VCaP (cell line): ENCODE measurements around the gene NAB1.
A peak's percentile ranks its signal among the peaks of the same experiment; 100 is the strongest.

Experiments
- H3K27ac ChIP-seq: fragments of 450-650 bp; 2 replicates; pipeline ENCODE4 v1.5.1; 2017
- CTCF ChIP-seq: fragments of 450-650 bp; conservative IDR thresholded peaks from 2 replicates; pipeline ENCODE4 v1.5.1; 2017; ENCODE audit warnings: mild to moderate bottlenecking, moderate library complexity

NAB1 gene

GRCh38 chr2:190634381-190634780, 14.5 kb upstream of the NAB1 start:
- H3K27ac ChIP-seq: no peak overlapping the region
- no peak for TF ChIP-seq CTCF

- no peak overlapping the region for H3K27ac ChIP-seq
- TF ChIP-seq CTCF: no peak
These were observed 13.1 kb upstream of the NAB1 start for GRCh38 chr2:190635781-190636180.

GRCh38 chr2:190636361-190636760, 12.5 kb upstream of the NAB1 start:
- H3K27ac ChIP-seq: no peak overlapping the region

GRCh38 chr2:190637281-190637734, 11.6 kb upstream of the NAB1 start:
- no peak for TF ChIP-seq CTCF
- H3K27ac ChIP-seq: peak overlapping the region; percentile 56

More at GRCh38 chr2:190636361-190636760, 12.5 kb upstream of the NAB1 start:
- no peak for TF ChIP-seq CTCF

- TF ChIP-seq CTCF: no peak
- H3K27ac ChIP-seq: peak overlapping the region; percentile 56
These were observed 10.8 kb upstream of the NAB1 start for GRCh38 chr2:190637903-190638618.

GRCh38 chr2:190640117-190640516, 8.8 kb upstream of the NAB1 start:
- TF ChIP-seq CTCF: no peak

GRCh38 chr2:190641469-190641868, 7.4 kb upstream of the NAB1 start:
- TF ChIP-seq CTCF: no peak
- H3K27ac ChIP-seq: no peak overlapping the region

More at GRCh38 chr2:190640117-190640516, 8.8 kb upstream of the NAB1 start:
- H3K27ac ChIP-seq: no peak overlapping the region
